Measurements from ENCODE around the gene MED13L. TPM values are rescaled to one million over a fixed set of nuclear protein-coding genes. Genes with fewer than 3 reads are reported as not detected.

Gene MED13L
- total RNA-seq, 1 donor from 2014 or later: 36.0 TPM

- DNase-seq (ENCODE audit: low read depth, low spot score): no peak
Observed at GRCh38 chr12:116155383-116155782, 122.1 kb downstream of the MED13L start.

DNA sequence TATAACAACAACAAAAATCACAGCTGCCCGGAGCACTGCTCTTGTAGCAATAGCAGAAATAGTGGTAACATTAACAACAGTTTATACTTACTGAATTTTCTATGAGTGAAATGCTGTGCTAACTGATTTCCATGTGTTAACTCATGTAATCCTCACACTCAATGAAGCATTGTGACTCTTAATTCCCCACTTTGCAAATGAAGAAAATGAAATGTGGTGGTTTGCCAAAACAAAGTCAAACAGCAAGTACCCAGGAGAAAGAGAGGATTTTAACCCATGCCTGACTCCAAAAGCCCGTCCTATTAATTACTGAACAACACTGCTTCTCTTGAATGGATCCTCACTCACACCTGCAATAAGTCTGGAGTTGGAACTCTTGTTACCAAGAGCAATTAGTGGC, 123.5 kb downstream of the MED13L start:
- no peak for DNase-seq (ENCODE audit: low read depth, low spot score)

DNA sequence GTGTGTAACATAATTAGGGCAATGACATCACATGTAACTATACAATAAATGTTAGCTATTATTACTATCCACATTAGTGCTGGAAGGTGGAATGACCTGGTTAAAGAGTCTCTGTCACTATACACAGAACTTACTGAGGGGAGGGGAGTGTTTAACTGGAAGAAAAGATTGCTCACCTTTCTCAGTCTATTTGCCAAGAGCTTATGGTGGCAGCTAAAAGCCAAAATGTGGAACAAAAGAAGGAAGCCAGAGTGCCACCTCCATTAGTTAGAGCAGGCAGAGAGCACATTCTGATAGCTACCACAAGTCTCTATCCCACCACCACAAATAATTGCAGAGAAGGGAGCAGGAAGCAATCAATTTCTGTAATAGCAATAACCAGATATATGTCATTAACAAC, 124.4 kb downstream of the MED13L start:
- no peak for DNase-seq (ENCODE audit: low read depth, low spot score)

DNA sequence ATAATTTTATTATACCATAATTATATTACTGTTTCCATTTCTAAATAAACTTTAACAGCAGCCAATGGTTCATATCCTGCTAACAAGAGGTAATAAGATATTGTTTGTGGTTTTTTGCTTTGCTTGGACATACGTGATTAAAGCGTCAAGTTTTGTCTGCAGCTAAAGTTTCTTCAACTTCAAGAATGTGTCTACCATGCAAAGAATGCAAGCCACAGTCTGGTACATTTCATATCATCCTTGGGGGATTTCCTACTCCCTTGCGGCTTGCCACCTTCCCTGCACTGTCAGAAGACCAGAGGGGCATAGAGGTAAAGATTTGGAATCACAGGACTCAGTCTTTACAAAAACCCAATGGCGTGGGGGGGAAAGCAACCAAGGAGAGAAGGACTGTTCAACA, 125.2 kb downstream of the MED13L start:
- DNase-seq (ENCODE audit: low read depth, low spot score): no peak

DNA sequence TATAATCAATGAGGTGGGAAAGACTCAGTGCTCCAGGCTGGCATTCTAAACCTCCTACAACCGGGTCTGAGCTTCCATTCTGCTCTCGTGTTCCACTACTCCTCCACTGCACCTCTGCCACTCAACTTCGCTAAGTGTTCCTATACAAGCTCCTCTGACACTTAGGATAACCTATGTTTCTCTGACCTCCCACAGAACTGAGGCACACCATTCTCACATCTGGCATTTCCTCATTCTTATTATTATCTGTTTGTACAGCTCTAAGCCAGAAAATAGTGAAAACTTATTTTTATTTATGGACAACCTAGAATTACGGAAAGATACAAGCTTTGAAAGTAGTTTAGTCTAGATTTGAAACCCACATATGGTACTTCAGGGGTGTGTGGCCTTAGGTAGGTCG, 127.0 kb downstream of the MED13L start:
- DNase-seq (ENCODE audit: low read depth, low spot score): no peak

- no peak for DNase-seq (ENCODE audit: low read depth, low spot score)
Observed at GRCh38 chr12:116150001-116150400, 127.5 kb downstream of the MED13L start.

DNA sequence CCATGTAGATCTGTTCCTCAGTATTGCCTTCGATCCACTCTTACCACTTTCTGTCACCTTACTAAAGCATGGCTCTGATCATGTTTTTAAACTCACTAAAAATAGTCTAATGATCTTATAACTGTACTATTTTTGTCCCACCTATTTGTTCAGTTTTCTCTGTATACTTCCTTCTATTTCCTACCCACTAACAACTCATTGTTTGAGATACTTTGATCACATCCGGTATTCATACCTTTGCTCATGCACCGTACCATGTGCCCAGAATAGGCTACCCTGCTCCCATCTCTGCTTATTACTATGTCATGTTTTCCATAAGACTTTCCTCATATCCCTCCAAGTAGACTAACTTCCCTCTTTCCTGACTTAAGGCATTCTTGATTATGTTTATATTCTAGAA, 128.6 kb downstream of the MED13L start:
- DNase-seq (ENCODE audit: low read depth, low spot score): no peak

- no peak for DNase-seq (ENCODE audit: low read depth, low spot score)
Observed at GRCh38 chr12:116146386-116146785, 131.1 kb downstream of the MED13L start.

DNA sequence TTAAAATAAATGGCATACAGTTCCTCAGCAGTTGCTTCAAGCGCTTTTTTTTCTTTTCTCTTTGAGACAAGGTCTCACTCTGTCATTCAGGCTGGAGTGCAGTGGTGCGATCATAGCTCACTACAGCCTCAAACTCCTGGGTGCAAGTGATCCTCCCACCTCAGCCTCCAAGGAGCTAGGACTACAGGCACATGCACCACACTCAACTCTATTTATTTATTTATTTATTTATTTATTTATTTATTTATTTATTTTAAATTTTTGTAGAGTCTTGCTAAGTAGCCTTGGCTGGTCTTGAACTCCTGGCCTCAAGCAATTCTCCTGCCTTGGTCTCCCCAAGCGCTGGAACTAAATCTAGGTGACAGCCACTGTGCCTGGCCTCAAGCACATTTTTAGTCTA, 132.0 kb downstream of the MED13L start:
- no peak for DNase-seq (ENCODE audit: low read depth, low spot score)

- no peak for DNase-seq (ENCODE audit: low read depth, low spot score)
Observed at GRCh38 chr12:116144384-116144783, 133.1 kb downstream of the MED13L start.

- DNase-seq (ENCODE audit: low read depth, low spot score): no peak
Observed at GRCh38 chr12:116143909-116144308, 133.6 kb downstream of the MED13L start.

- DNase-seq (ENCODE audit: low read depth, low spot score): peak; percentile 84
Observed at GRCh38 chr12:116142936-116143898, 134.3 kb downstream of the MED13L start.

- no peak for DNase-seq (ENCODE audit: low read depth, low spot score)
Observed at GRCh38 chr12:116141833-116142162, 135.7 kb downstream of the MED13L start.

DNA sequence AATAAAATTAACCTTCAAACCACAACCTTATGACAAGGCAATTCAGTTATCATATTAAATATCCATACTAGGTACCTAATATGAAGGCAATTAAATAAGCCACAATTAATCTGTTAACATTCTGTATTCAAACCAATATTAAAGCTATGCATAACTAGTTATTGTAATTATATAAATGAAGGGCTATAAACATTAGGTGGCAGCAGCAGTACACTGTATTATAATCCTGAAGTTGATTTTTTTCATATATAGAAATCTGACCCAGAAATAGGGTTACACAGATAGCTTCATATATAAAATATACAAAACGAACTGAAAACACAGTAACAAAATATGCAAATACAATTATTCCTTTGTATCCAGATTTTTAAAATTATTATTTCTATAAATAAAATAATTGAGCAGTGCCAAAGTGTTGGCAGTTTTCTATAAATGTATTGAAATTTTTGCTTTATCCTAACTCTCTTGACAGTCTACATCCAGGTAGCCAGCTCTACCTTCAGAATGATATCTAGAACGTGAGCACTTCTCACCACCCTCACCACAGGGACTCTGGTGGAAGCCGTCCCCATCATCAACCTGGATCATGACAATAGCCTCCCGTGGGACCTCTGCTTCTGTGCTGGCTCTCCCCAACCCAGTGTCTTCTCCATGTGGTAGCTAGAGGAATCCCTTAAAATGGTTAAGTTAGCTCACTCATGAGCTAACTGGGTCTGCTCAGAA, 136.2 kb downstream of the MED13L start:
- DNase-seq (ENCODE audit: low read depth, low spot score): no peak

GRCh38 chr12:116140529-116140928, 137.0 kb downstream of the MED13L start:
- DNase-seq (ENCODE audit: low read depth, low spot score): no peak

DNA sequence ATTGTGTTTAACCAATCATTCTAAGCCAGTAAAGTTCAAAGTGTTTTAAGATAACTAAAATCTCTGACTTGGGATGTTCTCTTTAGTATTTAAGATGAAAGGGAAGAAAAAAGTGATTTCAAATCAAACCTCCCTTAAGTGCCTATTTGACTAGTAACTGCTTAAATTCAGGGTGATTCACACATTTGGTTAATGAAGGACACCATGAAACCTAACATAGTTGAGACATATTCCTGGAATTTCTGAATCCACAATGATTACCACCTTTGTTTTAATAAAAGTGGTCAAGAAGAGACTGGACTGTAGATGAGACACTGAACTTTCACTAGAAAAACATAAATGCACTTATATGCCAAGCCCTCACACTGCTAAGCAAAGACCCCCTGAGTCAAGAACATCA, 138.7 kb downstream of the MED13L start:
- no peak for DNase-seq (ENCODE audit: low read depth, low spot score)

GRCh38 chr12:116138364-116138763, 139.1 kb downstream of the MED13L start:
- DNase-seq (ENCODE audit: low read depth, low spot score): no peak

DNA sequence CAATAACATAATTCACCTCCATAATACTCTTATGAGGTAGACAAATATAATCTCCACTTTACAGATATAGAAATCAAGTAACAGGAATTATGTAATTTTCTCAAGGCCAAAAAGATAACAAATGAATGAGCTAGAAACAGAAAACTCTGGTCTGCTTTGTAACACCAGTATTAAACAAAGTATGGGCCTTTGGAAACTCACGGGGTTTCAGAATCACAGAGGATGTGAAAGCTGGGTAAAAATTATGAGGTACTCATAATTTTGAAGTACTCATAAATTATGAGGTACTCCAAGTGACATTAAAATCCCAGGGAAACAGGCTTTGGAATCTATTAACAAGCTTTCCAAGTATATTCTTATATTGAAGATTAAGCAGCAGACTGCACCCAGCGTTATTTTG, 140.2 kb downstream of the MED13L start:
- DNase-seq (ENCODE audit: low read depth, low spot score): no peak

GRCh38 chr12:116136340-116136739, 141.2 kb downstream of the MED13L start:
- DNase-seq (ENCODE audit: low read depth, low spot score): no peak

- no peak for DNase-seq (ENCODE audit: low read depth, low spot score)
Observed at GRCh38 chr12:116135209-116135930, 142.1 kb downstream of the MED13L start.

- no peak for DNase-seq (ENCODE audit: low read depth, low spot score)
Observed at GRCh38 chr12:116133636-116134214, 143.8 kb downstream of the MED13L start.

DNA sequence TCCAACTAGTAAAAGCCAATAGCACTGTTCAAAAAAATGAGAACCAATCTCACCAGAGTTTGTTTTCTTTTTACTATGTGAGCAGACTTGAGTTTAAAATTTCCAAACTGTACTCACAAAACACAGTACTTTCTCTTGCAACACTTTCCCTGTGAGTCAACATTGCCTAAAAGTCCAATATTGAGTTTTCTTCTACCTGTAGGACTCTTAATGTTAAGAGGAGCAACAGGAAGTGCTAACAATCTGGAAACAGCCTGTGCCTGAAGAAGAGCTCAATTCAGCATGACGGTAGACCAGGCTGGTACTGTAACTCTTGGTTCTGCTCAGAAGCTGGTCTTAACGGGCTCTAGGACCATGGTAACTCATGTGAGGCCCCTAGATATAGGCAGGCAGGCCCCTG, 144.3 kb downstream of the MED13L start:
- no peak for DNase-seq (ENCODE audit: low read depth, low spot score)
